ENCODE results near the gene PTTG1IP.
A peak's percentile ranks its signal among the peaks of the same experiment; 100 is the strongest.
"Not testable (repeated sequence)": the region's sequence is repeated elsewhere in the genome, so short reads cannot be mapped to it uniquely, and the experiment has no call there.

PTTG1IP gene

DNA sequence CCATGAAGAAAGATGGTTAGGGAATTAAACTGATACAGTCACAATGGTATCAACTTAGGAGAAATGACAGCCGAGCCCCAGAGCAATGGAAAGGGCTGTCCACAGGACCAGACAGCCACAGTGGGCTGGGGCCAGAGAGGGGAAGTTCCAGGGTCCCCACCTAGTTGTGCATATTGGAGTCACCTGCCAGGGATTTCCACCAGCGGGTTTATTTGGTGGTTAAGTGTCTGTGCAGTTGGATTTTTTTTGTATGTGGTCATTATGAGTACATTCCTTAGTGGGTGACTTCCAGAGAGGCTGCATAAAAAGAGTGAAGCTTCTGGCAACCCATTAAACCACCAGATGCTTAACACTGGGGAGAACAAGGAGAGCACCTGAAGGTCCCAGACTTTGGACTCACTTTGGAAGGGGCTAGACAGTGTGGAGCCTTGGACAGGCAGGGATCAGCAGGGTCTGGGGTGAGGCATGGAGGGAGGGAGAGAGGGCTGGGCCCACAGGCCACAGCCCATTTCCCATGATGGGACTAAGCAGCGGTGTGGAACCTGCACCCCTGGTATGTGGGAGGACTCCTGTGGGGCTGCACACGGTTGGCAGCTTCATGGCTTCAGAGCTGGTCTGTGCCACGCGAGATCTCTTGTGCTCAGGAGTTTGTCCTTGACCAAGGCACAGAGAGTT lies 7.8 kb upstream of the PTTG1IP start:
- no peak for DNase-seq (ENCODE audit: low spot score)

DNA sequence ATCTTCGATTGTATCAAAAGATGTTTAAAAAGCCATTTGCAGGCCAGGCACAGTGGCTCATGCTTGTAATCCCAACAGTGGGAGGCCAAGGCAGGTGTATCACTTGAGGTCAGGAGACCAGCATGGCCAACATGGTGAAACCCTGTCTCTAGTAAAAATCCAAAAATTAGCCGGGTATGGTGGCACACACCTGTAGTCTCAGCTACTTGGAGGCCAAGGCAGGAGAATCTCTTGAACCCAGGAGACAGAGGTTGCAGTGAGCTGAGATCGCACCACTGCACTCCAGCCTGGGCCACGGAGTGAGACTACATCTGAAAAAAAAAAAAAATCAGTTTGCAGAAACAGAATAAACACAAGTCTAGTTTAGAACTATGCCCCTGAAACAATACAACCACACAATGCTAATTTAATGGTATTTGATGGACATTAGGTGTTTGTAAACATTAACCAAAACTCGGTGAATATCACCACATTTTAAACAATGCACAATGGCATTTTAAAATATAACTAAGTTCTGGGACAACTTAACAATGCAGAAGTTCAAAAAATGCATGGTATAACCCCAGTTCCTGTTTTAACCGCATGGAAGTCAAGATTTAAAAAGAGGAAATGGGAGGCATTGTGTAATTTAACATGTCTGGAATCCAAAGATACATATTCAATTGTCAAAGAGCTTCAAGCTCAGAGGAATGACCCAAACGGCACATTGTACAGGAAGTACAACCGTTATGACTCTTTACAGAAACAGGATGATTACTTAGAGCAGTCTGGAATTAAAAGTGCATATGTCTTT lies 7.1 kb upstream of the PTTG1IP start:
- DNase-seq (ENCODE audit: low spot score) = peak; percentile 25

DNA sequence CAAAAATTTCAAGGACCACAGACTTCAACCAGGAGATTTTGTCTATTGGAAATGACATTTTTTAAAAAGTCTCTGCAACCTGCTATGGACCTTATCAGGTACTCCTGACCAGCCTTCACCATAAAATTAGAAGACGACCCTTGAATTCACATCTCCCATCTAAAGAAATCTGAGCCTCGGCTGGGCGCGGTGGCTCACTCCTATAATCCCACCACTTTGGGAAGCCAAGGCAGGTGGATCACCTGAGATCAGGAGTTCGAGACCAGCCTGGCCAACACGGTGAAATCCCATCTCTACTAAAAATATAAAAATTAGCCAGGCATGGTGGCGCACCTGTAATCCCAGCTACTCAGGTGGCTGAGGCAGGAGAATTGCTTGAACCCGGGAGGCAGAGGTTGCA lies 5.7 kb upstream of the PTTG1IP start:
- DNase-seq (ENCODE audit: low spot score) = not testable (repeated sequence)

- DNase-seq (ENCODE audit: low spot score) = no peak
Measured at GRCh38 chr21:44878053-44878982, 4.8 kb upstream of the PTTG1IP start.

DNA sequence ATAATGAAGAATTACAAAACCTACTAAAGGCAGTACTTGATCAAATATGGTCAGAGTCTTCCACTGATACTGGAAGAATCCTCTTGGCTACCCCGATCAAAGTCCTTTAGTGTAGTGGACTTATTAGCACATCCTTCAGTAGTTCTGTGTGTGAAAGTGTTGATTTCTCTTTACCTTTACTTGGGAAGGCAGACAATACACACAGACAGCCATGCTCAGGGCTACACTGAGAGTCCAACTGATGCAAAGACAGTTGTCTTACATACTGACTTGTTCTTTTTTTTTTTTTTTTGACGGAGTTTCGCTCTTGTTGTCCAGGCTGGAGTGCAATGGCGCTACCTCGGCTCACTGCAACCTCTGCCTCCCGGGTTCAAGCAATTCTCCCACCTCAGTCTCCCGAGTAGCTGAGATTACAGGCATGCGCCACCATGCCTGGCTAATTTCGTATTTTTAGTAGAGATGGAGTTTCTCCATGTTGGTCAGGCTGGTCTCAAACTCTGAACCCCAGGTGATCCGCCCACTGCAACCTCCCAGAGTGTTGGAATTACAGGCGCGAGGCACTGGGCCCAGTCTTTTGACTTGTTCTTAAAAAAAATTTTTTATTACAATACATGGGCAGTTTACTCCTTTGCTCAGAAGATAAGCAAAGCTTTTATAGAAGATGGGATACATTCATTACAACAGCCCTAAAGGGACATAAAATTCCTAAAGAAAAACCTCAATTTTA lies 3.5 kb upstream of the PTTG1IP start:
- DNase-seq (ENCODE audit: low spot score) = no peak

GRCh38 chr21:44875316-44875700 lies 1.8 kb upstream of the PTTG1IP start:
- DNase-seq (ENCODE audit: low spot score) = peak; percentile 36

DNA sequence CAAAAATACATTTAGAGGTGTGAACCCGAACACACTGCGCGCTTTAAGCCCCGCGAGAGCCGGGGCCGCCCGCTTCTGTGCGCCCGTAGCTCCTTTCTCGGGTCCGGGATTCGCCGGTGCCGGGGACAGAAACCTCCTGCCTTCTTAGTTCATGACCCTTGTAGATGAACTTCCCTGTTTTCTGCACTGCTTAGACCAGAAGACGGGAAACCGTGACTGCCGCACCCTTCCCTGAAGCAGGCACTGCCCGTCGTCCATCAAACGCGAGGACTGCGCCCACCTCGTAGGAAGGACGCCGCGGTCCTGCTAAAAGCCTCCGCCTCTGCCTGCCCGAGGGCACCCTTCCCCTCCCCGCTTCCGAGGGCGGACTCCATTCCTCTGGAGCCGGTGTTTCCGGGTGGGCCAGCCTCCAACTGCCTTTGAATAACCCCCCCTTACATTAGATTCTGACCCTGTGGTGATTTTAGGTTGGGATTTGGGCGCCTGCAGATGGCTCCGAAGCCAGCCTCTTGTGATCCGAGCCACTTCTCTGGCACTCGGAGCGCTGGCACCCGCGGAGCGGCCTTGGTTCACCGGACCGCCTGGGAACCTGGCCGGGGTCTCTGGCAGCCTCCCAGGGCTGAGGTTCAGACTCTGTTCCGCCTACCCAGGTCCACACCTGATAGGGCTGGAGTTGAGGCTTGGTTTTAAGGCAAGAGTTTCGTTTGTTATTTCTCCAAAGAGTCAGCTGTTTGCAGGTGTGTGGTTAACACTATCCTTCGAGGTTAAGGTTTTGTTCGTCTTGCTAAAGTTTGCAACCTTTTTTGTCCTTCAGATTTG lies 1.2 kb upstream of the PTTG1IP start:
- no peak for DNase-seq (ENCODE audit: low spot score)

GRCh38 chr21:44874240-44874496 lies 678 bp upstream of the PTTG1IP start:
- peak; percentile 37 for DNase-seq (ENCODE audit: low spot score)

DNA sequence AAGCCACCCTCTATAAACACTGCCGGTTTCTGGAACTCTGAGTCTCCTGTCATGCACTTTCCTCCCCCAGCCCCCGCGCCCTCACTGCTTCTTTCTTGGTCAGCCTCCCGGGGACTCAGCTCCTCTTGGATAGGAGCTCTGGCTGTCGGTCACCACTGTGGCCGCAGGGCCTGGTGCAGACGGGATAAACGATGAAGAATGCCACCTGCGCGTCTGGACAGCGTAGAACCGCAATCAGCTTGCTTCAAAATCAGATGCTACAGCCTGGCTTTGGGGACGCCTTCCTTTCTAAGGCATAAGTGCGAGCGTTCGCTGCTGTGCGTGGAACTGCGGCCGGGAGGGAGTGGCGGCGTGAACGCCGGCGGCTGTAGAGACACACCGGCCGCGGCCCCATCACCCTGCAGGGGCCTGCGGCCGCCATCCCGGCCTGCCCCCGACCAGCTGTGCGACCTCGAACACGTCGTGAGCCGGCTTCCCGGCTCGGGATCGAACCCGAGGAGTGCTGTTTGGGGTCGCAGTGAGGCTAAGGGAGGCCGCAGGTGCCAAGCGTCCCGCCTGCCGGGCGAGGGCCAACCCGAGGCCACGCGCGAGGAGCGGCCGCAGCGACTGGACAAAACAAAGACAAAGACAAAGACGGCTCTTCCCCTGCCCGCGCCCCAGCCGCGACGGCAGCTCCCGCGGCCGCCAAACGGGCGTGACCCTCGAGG lies 688 bp downstream of the PTTG1IP start:
- peak; percentile 40 for DNase-seq (ENCODE audit: low spot score)

DNA sequence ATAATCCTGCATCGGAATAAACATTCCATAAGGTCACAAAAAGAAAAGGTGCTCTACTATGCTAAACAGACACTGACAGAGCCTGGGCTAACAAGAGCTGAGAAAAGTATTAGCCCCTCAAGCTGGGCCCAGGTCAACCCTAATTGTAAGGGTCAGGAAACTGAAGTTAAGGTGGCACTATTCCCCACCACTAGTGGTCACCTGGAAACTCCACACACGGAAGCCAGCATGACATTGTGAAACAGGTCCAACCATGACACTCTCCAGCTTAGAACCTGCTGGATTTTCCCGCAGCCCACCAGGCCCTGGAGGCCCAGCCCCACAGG lies 1.2 kb downstream of the PTTG1IP start:
- DNase-seq (ENCODE audit: low spot score) = no peak

DNA sequence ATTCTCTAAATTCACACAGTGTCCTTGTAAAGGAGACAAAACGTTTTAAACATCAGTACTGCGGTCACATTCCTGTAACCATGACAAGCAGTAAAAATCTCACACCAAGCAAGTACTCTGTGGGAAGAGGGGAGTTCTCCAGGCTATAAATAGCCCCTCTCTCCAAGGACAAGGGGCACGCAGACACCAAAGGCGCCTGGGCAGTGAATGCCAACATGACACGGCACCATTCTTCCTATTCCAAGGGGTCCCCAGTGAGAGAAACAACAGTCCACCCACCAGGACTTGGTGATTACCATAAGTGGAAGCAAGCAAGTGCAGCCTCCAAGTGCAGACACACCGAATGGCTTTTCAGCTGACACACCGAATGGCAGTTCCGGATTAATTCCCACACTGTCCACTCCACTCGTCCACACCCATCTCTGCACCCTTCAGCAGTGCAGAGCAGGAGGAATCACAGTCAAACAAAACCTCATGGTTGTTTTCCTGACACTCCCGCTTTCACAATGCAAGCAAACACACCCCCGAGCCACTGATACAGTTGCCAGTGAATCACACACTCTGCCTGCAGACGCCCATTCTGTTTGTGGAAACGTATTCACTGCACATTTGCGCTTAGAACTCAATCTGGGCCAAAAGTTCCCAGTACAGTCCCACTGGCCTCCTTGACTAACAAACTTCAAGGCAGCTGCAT lies 1.8 kb downstream of the PTTG1IP start:
- DNase-seq (ENCODE audit: low spot score) = no peak

DNA sequence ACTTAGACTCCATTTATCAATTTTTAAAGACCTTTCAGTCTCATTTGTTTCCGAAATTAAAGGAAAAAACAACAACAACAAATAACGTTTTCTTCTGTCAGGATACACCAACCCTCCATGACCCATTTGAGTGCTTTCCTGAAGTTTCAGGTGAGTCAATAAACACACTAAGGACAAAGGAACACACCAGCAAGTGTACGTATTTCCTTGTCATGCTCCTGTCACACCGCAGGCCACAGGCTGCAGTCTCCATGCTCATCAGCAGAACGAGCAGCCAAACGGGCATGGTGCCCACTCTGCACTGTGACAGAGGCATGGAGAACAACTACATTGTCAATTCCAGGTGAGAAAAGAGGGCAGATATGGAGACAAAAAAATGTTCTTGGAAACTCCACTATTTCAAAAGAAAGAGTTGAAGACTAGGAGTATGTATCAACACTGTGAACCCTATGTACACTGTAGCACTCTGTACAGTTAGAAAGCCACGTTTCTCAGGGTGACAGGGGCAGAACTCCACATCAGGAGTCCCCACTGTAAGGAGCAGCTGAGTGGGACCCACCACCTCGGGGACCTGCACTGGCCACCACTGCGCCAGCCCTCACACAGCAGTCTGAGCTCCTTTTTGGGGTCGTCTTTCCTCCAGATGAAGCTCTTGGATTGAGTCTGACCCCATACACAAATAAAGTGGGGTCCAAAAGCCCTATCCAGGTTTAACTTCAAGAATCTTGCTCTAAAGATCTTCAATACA lies 2.6 kb downstream of the PTTG1IP start:
- DNase-seq (ENCODE audit: low spot score) = no peak

DNA sequence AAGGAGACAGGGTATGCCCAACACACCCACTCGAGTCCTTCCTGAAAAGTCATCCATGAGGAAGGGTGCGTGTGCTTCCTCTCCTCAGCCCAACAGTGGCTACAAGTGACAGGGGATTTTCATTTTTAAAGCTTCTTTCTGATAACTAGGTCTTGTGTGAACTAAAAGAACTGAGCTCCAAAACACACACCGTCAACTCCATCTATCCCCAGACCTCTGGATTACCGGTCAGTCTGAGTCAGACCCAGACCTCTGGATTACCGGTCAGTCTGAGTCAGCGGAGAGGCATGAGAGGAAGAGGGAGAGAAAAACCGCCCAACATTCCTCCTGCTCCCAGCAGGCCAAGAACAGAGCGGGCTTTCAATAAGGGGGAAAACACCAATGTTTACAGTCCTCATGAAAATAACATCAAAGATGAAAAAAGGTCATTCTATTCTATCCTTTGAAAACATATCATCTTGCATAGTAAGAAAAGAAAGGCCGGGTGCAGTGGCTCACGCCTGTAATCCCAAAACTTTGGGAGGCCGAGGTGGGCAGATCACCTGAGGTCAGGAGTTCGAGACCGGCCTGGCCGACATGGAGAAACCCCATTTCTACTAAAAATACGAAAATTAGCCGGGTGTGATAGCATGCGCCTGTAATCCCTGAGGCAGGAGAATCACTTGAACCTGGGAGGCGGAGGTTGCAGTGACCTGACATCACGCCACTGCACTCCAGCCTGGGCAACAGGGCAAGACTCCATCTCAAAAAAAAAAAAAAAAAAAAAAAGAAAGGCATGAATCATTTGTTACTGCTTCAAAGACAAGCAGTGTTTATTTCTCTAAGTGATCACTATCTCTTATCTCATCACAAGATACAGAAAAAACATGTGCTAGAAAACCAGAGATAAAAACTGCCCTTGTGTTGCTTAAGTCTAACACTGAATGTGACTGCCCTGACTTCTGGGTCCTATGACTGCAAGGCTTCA lies 3.4 kb downstream of the PTTG1IP start:
- DNase-seq (ENCODE audit: low spot score) = no peak

GRCh38 chr21:44868707-44869106 lies 4.8 kb downstream of the PTTG1IP start:
- DNase-seq (ENCODE audit: low spot score) = no peak

DNA sequence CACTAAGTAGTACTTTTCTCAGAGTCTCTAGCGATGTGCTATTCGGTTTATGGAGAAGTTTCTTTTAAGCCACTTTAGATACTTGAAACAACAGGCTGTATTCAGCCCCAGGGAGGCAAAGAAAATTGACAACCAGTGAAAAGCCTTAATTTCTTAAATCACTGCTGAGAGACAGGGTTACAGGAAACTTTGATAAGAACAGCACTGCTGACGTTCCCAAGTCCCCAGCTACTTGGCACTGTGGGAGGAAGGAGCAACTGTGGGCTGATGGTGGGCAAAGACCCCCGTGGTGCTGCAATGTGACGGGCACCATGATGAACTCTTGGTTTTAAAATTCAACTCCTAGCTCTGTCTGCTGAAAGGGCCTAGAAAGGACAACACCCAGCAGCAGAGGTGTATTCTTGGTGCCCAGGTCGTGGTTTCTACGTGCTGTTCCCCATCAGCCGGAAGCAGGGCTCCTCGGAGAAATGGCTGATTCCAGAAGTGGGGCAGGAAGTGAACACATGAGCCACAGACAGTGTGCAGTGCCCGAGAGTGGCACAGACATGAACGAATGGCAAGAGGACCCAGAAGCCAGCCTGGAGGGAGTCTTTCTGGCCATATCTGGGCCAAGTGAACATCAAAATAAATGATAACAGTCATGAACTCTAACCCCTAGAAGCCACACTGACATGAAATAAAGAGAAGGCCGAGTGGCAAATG lies 5.3 kb downstream of the PTTG1IP start:
- no peak for DNase-seq (ENCODE audit: low spot score)

DNA sequence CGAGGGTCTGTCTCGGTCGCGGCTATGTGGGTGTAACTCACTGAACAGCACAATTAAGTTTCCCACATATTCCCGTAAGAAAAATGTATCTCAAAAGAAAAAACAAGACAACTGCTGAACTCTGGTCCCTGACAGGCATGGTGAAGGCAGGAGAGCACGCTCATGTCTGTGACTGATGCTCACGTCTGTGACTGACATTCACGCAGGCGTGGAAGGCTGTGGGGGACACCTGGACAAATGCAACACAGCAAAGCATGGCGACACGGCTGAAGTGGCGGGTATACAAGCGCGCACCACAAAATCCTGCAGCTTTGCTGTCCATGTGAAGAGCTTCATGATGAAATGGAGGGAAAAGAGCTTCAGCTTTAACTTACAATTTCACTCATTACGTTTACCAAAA lies 6.0 kb downstream of the PTTG1IP start:
- no peak for DNase-seq (ENCODE audit: low spot score)

DNA sequence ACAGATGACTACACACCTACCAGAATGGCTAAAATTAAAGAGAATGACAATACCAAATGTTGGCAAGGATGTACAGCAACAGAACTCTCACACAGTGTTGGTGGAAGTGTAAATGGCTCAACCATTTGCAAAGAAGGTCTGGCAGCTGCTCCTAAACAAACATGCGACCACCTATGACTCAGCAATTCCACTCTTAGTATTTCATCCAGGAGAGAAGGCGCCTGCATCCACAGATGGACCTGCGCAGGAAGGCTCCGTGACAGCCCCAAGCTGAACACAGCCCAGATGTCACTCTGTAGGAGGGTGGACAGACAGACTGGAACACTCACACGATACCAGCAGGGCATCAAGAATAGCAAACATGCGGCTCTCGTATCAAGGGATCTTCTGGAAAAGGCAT lies 6.7 kb downstream of the PTTG1IP start:
- no peak for DNase-seq (ENCODE audit: low spot score)
